Measurements from ENCODE around the gene PPP5C. TPM values are rescaled to one million over a fixed set of nuclear protein-coding genes. Genes with fewer than 3 reads are reported as not detected.
"Not testable (repeated sequence)": the region's sequence is repeated elsewhere in the genome, so short reads cannot be mapped to it uniquely, and the experiment has no call there.

The PPP5C gene
- total and polyA plus RNA-seq, 2 donors: 30.7 to 44.5 TPM

DNA sequence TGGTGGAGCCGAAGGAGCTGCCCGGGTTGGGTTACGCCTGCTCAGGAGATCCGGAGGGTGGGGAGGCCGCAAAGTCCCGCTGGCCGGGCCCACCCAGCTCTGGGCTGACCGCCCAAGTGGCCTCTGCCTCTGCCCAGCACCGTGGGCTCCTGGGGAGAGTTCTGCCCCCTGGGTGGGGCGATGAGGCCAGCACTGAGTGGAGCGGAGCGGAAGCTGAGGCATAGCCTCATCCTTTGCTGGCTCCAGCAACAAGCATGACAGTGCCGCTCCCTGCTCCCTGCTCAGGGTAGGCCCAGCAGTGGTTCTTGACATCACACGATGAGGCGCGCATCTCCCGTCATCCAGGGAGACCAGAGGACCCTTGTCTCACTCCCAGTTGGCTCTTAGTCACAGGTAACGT is 44.0 kb downstream of the PPP5C start:
- Histone ChIP-seq H3K27ac (ENCODE audit: low read depth) (no peak overlapping the region), H3K36me3 (ENCODE audit: insufficient read depth) (peaks cover 7% of the 10 kb centered on the region), H3K4me1 (ENCODE audit: insufficient read depth) (no peaks in the 10 kb centered on the region), H3K4me3 (ENCODE audit: low read depth, low read length) (no peak overlapping the region)
- WGBS: 88% methylated on average over 18 of the region's 18 CpGs
- DNase-seq (ENCODE audit: extremely low spot score): no peak

DNA sequence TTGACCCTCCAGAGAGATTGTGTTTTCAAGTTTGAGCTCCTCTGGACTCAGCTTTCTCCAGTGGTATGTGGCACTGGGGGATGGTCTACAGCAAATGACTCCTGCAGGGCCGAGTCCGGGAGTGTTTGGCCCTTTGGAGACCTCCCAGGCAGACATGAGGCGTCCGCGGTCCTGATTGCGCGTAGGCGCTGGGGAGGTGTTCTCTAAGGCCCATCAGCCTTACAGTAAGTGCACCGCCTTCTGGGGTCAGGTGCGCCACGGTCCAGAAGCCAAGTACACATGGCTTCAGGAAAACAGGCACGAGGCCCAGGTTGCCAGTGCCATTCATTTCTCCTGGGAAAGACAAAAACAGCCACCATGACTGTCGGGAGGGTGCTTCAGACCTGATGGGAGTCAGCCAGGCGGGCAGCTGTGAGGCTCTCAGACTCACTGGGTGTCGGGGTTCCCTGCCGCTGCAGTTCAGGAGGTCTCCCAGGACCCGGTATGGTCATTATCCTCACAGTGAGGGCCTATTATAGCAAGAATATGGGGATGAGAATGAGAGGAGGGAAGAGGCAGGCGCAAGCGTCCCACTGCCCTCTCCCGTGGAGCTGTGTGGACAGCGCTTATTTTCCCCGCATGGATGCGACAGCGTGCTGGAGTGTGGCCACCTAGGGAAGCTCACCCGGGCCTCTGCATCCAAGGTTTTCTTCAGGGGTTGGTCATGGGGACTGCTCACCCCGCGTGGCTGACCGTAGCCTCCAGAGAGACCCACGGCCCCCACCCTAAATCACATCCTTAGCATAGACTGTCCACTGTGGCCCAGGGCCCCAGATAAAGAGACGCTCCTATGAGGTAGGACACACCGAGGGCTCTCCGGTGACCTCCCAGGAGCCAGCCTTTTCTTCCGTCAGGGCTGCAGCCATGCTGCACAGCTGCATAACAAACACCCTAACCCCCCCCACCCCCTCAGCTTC is 44.7 kb downstream of the PPP5C start:
- DNase-seq (ENCODE audit: extremely low spot score): no peak
- Histone ChIP-seq H3K4me3 (ENCODE audit: low read depth, low read length) (no peak overlapping the region), H3K4me1 (ENCODE audit: insufficient read depth) (no peaks in the 10 kb centered on the region), H3K36me3 (ENCODE audit: insufficient read depth) (peaks cover 7% of the 10 kb centered on the region), H3K27ac (ENCODE audit: low read depth) (no peak overlapping the region)
- 86% methylated on average over 33 of the region's 33 CpGs for WGBS

DNA sequence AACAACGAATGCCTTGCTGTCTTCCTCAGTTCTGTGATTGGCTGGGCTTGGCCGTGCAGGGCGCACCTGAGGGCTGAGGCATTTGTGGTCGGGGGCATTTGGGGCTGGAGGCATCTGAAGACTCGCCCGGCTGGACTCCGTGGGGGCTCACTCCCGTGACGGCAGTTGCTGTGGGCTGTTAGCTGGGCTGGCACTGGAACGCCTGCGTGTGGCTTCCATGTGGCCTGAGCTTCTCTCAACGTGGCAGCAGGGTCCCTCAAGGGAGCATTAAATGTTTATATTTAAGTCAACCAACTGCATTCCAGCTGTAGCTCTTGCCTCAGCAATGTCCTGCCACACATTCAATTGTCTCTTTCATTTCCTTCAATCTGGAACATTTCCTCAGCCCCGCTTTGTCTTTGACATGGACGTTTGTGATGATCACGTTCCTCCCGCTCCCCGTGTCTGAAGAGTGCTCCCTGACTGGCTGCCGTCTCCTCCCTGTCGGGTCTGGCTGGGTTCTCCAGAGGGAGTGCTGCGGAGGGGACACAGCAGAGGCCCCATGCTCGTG is 45.4 kb downstream of the PPP5C start:
- no peak overlapping the region for H3K4me3 ChIP-seq (ENCODE audit: low read depth, low read length)
- H3K27ac ChIP-seq (ENCODE audit: low read depth): no peak overlapping the region
- WGBS: 32% methylated on average over 21 of the region's 21 CpGs
- DNase-seq (ENCODE audit: extremely low spot score): no peak
- H3K36me3 ChIP-seq (ENCODE audit: insufficient read depth): peaks cover 6% of the 10 kb centered on the region
- H3K4me1 ChIP-seq (ENCODE audit: insufficient read depth): no peaks in the 10 kb centered on the region

DNA sequence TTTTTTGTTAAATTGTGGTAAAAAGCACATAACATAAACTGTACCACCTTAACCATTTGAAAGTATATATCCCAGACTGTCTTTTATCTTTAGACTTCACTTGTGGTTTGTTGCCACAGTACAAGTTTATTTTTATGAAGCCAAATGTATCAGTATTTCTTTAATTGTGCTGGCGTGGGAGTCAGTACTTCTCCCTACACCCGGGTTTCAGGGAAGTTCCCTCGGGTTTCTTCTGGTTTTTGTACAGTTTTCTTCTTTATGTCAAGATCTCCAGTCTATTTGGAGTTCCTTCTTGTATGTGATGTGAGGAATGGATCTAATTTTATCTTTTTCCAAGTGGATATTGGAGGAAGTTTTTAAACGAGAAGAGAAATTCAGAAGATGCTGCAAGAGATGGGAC is 46.0 kb downstream of the PPP5C start:
- peaks cover 4% of the 10 kb centered on the region for H3K36me3 ChIP-seq (ENCODE audit: insufficient read depth)
- WGBS: 41% methylated on average over 4 of the region's 4 CpGs
- H3K4me3 ChIP-seq (ENCODE audit: low read depth, low read length): no peak overlapping the region
- no peaks in the 10 kb centered on the region for H3K4me1 ChIP-seq (ENCODE audit: insufficient read depth)
- no peak for DNase-seq (ENCODE audit: extremely low spot score)
- H3K27ac ChIP-seq (ENCODE audit: low read depth): no peak overlapping the region

DNA sequence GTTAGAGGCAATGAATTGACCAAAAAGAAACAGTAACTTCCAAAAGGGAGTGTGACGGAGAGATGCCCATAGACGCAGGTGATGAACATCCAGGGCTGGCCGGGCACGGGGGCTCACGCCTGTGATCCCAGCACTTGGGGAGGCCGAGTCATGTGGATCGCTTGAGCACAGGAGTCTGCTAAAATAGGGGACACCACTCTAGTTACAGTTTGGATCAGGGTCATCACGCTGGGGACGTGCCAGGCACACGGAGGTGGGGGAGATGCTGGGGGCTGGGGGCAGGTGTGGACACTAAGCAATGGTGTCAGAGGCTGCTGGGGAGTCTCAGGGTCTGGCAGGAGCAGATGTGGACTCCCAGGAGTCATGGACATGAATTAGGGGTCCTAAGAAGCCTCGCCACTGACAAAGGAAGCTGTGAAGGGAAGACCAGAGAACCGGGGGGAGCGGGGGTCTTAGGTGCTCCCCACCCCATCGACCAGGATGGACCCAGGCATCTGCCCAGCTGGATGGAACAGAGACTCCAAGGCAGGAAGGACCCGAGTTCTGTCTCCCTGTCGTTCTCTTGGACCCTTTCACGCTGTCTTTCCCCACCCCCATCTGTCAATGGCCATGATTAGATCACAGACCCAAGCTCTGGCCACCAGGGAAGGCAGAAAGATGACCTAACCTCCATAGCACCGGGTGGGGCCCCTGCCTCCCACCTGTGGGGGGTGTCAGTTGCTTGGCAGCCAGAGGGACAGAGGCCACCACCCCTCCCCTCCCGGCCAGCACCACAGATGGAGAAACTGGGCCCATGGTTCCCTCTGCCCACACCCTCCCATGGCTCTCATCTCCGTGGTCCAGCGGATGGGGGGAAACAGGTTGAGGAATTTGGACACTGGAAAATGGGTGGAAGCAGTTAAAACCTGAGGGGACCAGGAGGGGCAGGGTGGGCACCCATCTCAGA is 46.8 kb downstream of the PPP5C start:
- peaks cover 1% of the 10 kb centered on the region for H3K36me3 ChIP-seq (ENCODE audit: insufficient read depth)
- no peaks in the 10 kb centered on the region for H3K4me1 ChIP-seq (ENCODE audit: insufficient read depth)
- no peak overlapping the region for H3K4me3 ChIP-seq (ENCODE audit: low read depth, low read length)
- no peak for DNase-seq (ENCODE audit: extremely low spot score)
- WGBS: 79% methylated on average over 21 of the region's 21 CpGs
- no peak overlapping the region for H3K27ac ChIP-seq (ENCODE audit: low read depth)

DNA sequence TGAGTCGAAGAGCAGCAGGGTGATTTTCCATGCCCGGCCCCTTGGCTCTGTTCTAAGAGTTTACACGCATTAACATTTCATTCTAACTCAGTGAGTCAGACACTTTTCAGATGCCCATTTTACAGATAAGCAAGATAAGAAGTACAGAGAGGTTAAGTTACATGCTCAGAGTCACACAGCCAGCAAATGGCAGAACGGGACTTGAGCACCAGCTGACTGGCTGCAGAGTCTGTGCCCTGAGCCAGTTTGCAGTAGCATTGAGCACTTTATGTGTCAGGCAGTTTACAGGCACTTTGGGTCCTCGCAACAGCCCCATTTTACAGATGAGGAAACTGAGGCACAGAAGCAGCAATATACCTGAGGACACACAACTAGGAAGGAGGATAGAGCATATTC is 47.5 kb downstream of the PPP5C start:
- no peak for DNase-seq (ENCODE audit: extremely low spot score)
- Histone ChIP-seq H3K4me1 (ENCODE audit: insufficient read depth) (no peaks in the 10 kb centered on the region), H3K36me3 (ENCODE audit: insufficient read depth) (peaks cover under 1% of the 10 kb centered on the region), H3K4me3 (ENCODE audit: low read depth, low read length) (no peak overlapping the region), H3K27ac (ENCODE audit: low read depth) (no peak overlapping the region)
- WGBS: 85% methylated on average over 5 of the region's 5 CpGs

DNA sequence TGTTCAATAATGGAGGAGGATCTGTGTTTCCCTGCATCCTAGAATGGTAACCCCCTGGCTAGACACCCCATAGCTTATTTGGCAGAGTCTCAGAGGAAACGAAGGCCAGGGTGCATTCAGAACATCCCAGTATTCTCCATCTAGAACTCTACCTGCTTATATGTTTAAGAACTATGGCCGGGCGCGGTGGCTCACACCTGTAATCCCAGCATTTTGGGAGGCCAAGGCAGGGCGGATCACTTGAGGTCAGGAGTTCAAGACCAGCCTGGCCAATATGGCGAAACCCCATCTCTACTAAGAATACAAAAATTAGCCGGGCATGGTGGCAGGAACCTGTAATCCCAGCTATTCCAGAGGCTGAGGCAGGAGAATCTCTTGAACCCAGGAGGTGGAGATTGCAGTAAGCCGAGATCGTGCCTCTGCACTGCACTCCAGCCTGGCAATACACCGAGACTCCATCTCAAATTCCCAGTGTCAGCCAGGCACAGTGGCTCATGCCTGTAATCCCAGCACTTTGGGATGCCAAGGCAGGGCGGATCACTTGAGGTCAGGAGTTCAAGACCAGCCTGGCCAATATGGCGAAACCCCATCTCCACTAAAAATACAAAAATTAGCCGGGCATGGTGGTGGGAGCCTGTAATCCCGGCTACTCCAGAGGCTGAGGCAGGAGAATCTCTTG is 51.1 kb downstream of the PPP5C start:
- not testable (repeated sequence) for DNase-seq (ENCODE audit: extremely low spot score); H3K4me1 ChIP-seq (ENCODE audit: insufficient read depth); H3K27ac ChIP-seq (ENCODE audit: low read depth); H3K36me3 ChIP-seq (ENCODE audit: insufficient read depth); H3K4me3 ChIP-seq (ENCODE audit: low read depth, low read length)
- WGBS: 87% methylated on average over 14 of the region's 14 CpGs

DNA sequence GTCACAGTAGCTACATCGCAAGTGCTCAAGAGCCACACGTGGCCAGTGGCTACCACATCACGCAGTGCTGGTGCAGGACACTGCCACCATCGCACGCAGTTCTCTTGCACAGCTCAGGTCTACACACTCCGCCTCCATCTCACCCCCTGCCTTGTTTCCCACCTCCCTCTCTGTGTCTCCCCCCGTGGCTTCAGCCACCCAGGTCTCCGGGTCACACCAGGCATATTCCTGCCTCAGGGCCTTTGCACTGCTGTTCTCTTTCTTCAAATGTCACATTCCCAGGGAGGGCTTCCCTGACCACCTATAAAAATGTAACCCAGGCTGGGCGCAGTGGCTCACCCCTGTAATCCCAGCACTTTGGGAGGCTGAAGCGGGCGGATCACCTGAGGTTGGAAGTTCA is 55.8 kb downstream of the PPP5C start:
- Histone ChIP-seq H3K4me1 (ENCODE audit: insufficient read depth) (no peaks in the 10 kb centered on the region), H3K36me3 (ENCODE audit: insufficient read depth) (peaks cover 2% of the 10 kb centered on the region), H3K27ac (ENCODE audit: low read depth) (no peak overlapping the region), H3K4me3 (ENCODE audit: low read depth, low read length) (no peak overlapping the region)
- no peak for DNase-seq (ENCODE audit: extremely low spot score)
- 92% methylated on average over 11 of the region's 11 CpGs for WGBS

DNA sequence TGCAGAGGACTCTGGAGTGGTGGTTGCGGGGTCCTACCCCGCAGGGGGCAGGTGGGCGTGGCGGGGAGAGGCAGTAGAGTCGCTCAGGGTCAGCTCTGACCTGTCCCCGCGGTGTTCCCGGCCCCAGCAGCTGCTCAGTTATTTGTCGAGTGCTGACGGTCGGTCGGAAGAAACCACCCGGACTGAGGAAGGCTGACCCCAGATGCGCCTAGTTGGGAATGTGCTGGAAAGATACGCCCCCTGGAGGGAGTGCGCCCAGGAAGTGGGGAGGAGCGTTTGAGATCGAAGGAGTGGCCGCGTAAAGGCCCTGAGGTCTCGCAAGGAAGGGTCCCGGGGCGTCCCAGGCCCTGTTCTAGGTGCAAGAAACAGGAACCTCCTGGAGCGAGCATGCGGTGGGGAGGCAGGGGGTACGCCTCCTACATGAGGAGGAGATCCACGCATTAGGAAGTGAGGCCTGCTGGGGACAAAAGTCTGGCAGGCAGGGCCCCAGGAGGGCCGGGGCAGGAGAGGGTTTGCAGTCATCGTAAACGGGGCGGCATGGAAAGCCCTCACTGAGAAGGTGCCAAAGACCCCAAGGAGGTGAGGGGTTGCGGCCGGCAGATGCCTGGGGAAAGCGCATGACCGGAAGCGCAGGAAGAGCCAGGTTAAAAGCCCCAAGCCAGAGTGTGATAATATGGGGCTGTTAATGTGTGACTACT is 57.3 kb downstream of the PPP5C start:
- Histone ChIP-seq H3K36me3 (ENCODE audit: insufficient read depth) (peaks cover 2% of the 10 kb centered on the region), H3K27ac (ENCODE audit: low read depth) (no peak overlapping the region), H3K4me3 (ENCODE audit: low read depth, low read length) (peak overlapping the region; percentile 30), H3K4me1 (ENCODE audit: insufficient read depth) (no peaks in the 10 kb centered on the region)
- WGBS: 5% methylated on average over 36 of the region's 36 CpGs
- DNase-seq (ENCODE audit: extremely low spot score): no peak

DNA sequence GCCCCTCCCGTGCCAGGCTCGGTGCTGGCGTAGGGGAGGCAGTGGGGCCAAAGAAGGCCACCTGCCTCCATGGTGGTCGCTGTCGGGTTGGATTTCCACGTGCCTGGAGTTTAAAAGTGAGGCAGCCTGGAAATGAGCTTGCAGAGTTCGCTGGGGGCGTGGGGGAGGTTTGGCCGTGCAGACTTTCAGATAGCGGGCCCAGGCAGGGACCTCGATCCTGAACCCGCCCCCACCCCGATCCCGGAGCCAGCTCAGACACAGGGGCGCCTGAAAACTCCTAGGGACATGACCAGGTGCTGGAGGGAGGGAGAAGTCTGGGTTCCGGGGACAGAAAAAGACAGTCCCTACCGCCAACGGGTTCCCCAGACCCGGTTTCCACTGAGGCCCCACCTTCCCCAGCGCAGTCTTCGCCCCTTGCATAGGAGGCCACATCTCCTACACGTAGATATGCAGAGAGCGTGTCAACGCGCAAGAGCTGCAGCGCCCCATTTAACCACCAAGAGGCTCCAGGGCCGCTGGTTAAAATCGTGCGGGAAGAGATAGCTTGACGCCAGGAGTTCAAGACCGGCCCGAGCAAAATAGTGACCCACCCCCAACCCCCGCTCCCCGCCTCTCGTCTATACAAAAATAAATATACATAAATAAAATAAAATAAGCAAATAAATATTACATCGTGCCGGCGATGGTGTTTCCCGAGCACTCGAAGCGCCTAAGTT is 58.0 kb downstream of the PPP5C start:
- H3K27ac ChIP-seq (ENCODE audit: low read depth): no peak overlapping the region
- peaks cover 2% of the 10 kb centered on the region for H3K36me3 ChIP-seq (ENCODE audit: insufficient read depth)
- no peaks in the 10 kb centered on the region for H3K4me1 ChIP-seq (ENCODE audit: insufficient read depth)
- no peak for DNase-seq (ENCODE audit: extremely low spot score)
- H3K4me3 ChIP-seq (ENCODE audit: low read depth, low read length): peak overlapping the region; percentile 30
- WGBS: 21% methylated on average over 41 of the region's 41 CpGs

DNA sequence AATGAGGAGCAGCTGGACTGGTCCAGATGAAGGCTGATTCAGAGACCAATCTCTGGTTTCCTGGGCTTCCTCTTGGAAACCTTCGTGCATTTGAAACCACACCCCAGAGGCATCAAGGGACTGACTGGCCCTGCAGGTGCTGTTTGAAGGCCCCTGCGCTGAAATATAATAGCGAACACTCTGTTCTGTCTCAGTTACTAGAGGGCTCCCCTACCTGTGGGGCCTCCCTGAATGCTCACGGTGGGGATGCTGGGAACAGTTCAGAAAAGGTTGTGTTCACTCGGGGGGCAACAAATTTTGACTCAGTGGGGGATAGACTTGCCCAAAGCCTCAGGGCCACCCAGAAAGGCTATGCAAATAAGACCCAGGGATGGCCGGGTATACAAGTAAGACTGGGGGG is 60.1 kb downstream of the PPP5C start:
- H3K27ac ChIP-seq (ENCODE audit: low read depth): no peak overlapping the region
- no peak overlapping the region for H3K4me3 ChIP-seq (ENCODE audit: low read depth, low read length)
- H3K36me3 ChIP-seq (ENCODE audit: insufficient read depth): no peaks in the 10 kb centered on the region
- DNase-seq (ENCODE audit: extremely low spot score): no peak
- WGBS: 12% methylated on average over 6 of the region's 6 CpGs
- H3K4me1 ChIP-seq (ENCODE audit: insufficient read depth): no peaks in the 10 kb centered on the region

Data from urinary bladder (tissue), 4 donors.